HG03025 (cell line): ENCODE results near the gene SRMS.
"Not testable (repeated sequence)": the region's sequence is repeated elsewhere in the genome, so short reads cannot be mapped to it uniquely, and the experiment has no call there.

Source experiments
- ATAC-seq: cut with Tn5 transposase; IDR thresholded peaks from one replicate; pipeline ENCODE4 v1.9.1; 2021; ENCODE audit warnings: mild to moderate bottlenecking, moderate library complexity; ENCODE audit not compliant: unreplicated experiment, low FRiP score

SRMS gene

GRCh38 chr20:63529180-63529860, 18.2 kb downstream of the SRMS start:
- ATAC-seq: no peak

- ATAC-seq: no peak
Observed at GRCh38 chr20:63527184-63527583, 20.4 kb downstream of the SRMS start.

- no peak for ATAC-seq
Observed at GRCh38 chr20:63525971-63526370, 21.6 kb downstream of the SRMS start.

- ATAC-seq: no peak
Observed at GRCh38 chr20:63525185-63525584, 22.4 kb downstream of the SRMS start.

- ATAC-seq: no peak
Observed at GRCh38 chr20:63522981-63523611, 24.5 kb downstream of the SRMS start.

GRCh38 chr20:63522091-63522868, 25.3 kb downstream of the SRMS start:
- no peak for ATAC-seq

- no peak for ATAC-seq
Observed at GRCh38 chr20:63521602-63522001, 25.9 kb downstream of the SRMS start.

GRCh38 chr20:63520934-63521601, 26.5 kb downstream of the SRMS start:
- ATAC-seq: peak; percentile 24

GRCh38 chr20:63520504-63520933, 27.0 kb downstream of the SRMS start, which contains the start of gene PPDPF:
Gene PPDPF (plus strand): TSS chr20:63520765. CDS start chr20:63521309, 544 bp downstream.
- ATAC-seq: peak; percentile 71

GRCh38 chr20:63519668-63520503, 27.7 kb downstream of the SRMS start:
- peak; percentile 38 for ATAC-seq

GRCh38 chr20:63518946-63519667, 28.4 kb downstream of the SRMS start:
- ATAC-seq: no peak

GRCh38 chr20:63518351-63518861, 29.1 kb downstream of the SRMS start:
- no peak for ATAC-seq

- ATAC-seq: no peak
Observed at GRCh38 chr20:63517376-63518309, 29.9 kb downstream of the SRMS start.

GRCh38 chr20:63514520-63514919, 33.0 kb downstream of the SRMS start:
- ATAC-seq: not testable (repeated sequence)

- ATAC-seq: no peak
Observed at GRCh38 chr20:63513207-63513606, 34.3 kb downstream of the SRMS start.

GRCh38 chr20:63509088-63509564, 38.4 kb downstream of the SRMS start:
- no peak for ATAC-seq

- no peak for ATAC-seq
Observed at GRCh38 chr20:63508072-63508768, 39.3 kb downstream of the SRMS start.
